ENCODE data around the gene RFX5.

GRCh38 chr1:151325231-151325630 is 21.8 kb downstream of the RFX5 start:
- TF ChIP-seq CTCF (IDR thresholded peaks at IDR 0.05; ENCODE audit: low read depth, low read length, poor library complexity, severe bottlenecking) (no peak), EZH2phosphoT487 (IDR thresholded peaks at IDR 0.05; ENCODE audit: borderline replicate concordance, low read length) (no peak)
